ENCODE results near the gene RHAG. TPM values are rescaled to one million over a fixed set of nuclear protein-coding genes. Genes with fewer than 3 reads are reported as not detected.
"Not testable (repeated sequence)": the region's sequence is repeated elsewhere in the genome, so short reads cannot be mapped to it uniquely, and the experiment has no call there.

RHAG gene
- total RNA-seq, 3 donors from 2014 or later, result 0.22 to 0.32 TPM; not detected in 1

- Mint-ChIP-seq H3K27me3 (ENCODE audit: low read depth) (no peaks in the 10 kb centered on the region), H3K36me3 (ENCODE audit: insufficient read depth) (no peaks in the 10 kb centered on the region), H3K9me3 (no peaks in the 10 kb centered on the region), H3K4me1 (ENCODE audit: low read depth) (no peaks in the 10 kb centered on the region), H3K4me3 (no peak overlapping the region)
- no peak for DNase-seq
- no peak for ATAC-seq
These were observed 11.4 kb upstream of the RHAG start for GRCh38 chr6:49648036-49648435.

- no peaks in the 10 kb centered on the region for H3K4me1 Mint-ChIP-seq (ENCODE audit: low read depth)
- DNase-seq (no peak), ATAC-seq (no peak)
- H3K9me3 Mint-ChIP-seq, result no peaks in the 10 kb centered on the region
- no peak overlapping the region for H3K4me3 Mint-ChIP-seq
- H3K36me3 Mint-ChIP-seq (ENCODE audit: insufficient read depth), result no peaks in the 10 kb centered on the region
- no peaks in the 10 kb centered on the region for H3K27me3 Mint-ChIP-seq (ENCODE audit: low read depth)
These were observed 10.8 kb upstream of the RHAG start for GRCh38 chr6:49647476-49647875.

- Mint-ChIP-seq H3K9me3 (no peaks in the 10 kb centered on the region), H3K36me3 (ENCODE audit: insufficient read depth) (no peaks in the 10 kb centered on the region), H3K4me1 (ENCODE audit: low read depth) (no peaks in the 10 kb centered on the region), H3K27me3 (ENCODE audit: low read depth) (no peaks in the 10 kb centered on the region), H3K4me3 (no peak overlapping the region)
- DNase-seq, result no peak
- ATAC-seq, result no peak
These were observed 10.3 kb upstream of the RHAG start for GRCh38 chr6:49646942-49647341.

GRCh38 chr6:49646130-49646824 is 9.6 kb upstream of the RHAG start:
- no peaks in the 10 kb centered on the region for H3K9me3 Mint-ChIP-seq
- no peaks in the 10 kb centered on the region for H3K27me3 Mint-ChIP-seq (ENCODE audit: low read depth)
- no peaks in the 10 kb centered on the region for H3K4me1 Mint-ChIP-seq (ENCODE audit: low read depth)
- H3K36me3 Mint-ChIP-seq (ENCODE audit: insufficient read depth), result no peaks in the 10 kb centered on the region
- DNase-seq, result no peak
- no peak overlapping the region for H3K4me3 Mint-ChIP-seq
- no peak for ATAC-seq

- H3K36me3 Mint-ChIP-seq (ENCODE audit: insufficient read depth), result no peaks in the 10 kb centered on the region
- DNase-seq (no peak), ATAC-seq (no peak)
- no peaks in the 10 kb centered on the region for H3K9me3 Mint-ChIP-seq
- no peaks in the 10 kb centered on the region for H3K27me3 Mint-ChIP-seq (ENCODE audit: low read depth)
- no peaks in the 10 kb centered on the region for H3K4me1 Mint-ChIP-seq (ENCODE audit: low read depth)
- H3K4me3 Mint-ChIP-seq, result no peak overlapping the region
These were observed 8.5 kb upstream of the RHAG start for GRCh38 chr6:49645139-49645538.

GRCh38 chr6:49639177-49639817 is 2.7 kb upstream of the RHAG start:
- Mint-ChIP-seq H3K36me3 (ENCODE audit: insufficient read depth) (no peaks in the 10 kb centered on the region), H3K4me1 (ENCODE audit: low read depth) (no peaks in the 10 kb centered on the region), H3K27me3 (ENCODE audit: low read depth) (no peaks in the 10 kb centered on the region), H3K9me3 (no peaks in the 10 kb centered on the region), H3K4me3 (no peak overlapping the region)
- DNase-seq, result no peak
- ATAC-seq, result no peak

GRCh38 chr6:49637350-49637731 is 702 bp upstream of the RHAG start:
- no peaks in the 10 kb centered on the region for H3K4me1 Mint-ChIP-seq (ENCODE audit: low read depth)
- no peaks in the 10 kb centered on the region for H3K36me3 Mint-ChIP-seq (ENCODE audit: insufficient read depth)
- no peak for ATAC-seq
- no peak for DNase-seq
- no peaks in the 10 kb centered on the region for H3K9me3 Mint-ChIP-seq
- no peak overlapping the region for H3K4me3 Mint-ChIP-seq
- H3K27me3 Mint-ChIP-seq (ENCODE audit: low read depth), result no peaks in the 10 kb centered on the region

GRCh38 chr6:49635978-49636712 is 494 bp downstream of the RHAG start:
- no peaks in the 10 kb centered on the region for H3K27me3 Mint-ChIP-seq (ENCODE audit: low read depth)
- no peak overlapping the region for H3K4me3 Mint-ChIP-seq
- no peak for DNase-seq
- ATAC-seq, result no peak
- no peaks in the 10 kb centered on the region for H3K9me3 Mint-ChIP-seq
- H3K4me1 Mint-ChIP-seq (ENCODE audit: low read depth), result no peaks in the 10 kb centered on the region
- H3K36me3 Mint-ChIP-seq (ENCODE audit: insufficient read depth), result no peaks in the 10 kb centered on the region

GRCh38 chr6:49635480-49635879 is 1.2 kb downstream of the RHAG start:
- Mint-ChIP-seq H3K4me3 (no peak overlapping the region), H3K36me3 (ENCODE audit: insufficient read depth) (no peaks in the 10 kb centered on the region), H3K9me3 (no peaks in the 10 kb centered on the region), H3K4me1 (ENCODE audit: low read depth) (no peaks in the 10 kb centered on the region), H3K27me3 (ENCODE audit: low read depth) (no peaks in the 10 kb centered on the region)
- no peak for ATAC-seq
- no peak for DNase-seq

GRCh38 chr6:49634836-49635218 is 1.8 kb downstream of the RHAG start:
- Mint-ChIP-seq H3K27me3 (ENCODE audit: low read depth) (no peaks in the 10 kb centered on the region), H3K4me3 (no peak overlapping the region), H3K9me3 (peaks cover 3% of the 10 kb centered on the region), H3K4me1 (ENCODE audit: low read depth) (no peaks in the 10 kb centered on the region), H3K36me3 (ENCODE audit: insufficient read depth) (no peaks in the 10 kb centered on the region)
- DNase-seq, result no peak
- ATAC-seq, result no peak

- ATAC-seq, result no peak
- H3K36me3 Mint-ChIP-seq (ENCODE audit: insufficient read depth), result no peaks in the 10 kb centered on the region
- H3K4me3 Mint-ChIP-seq, result no peak overlapping the region
These were observed 2.4 kb downstream of the RHAG start for GRCh38 chr6:49634092-49634835.

GRCh38 chr6:49633541-49633940 is 3.1 kb downstream of the RHAG start:
- Mint-ChIP-seq H3K27me3 (ENCODE audit: low read depth) (no peaks in the 10 kb centered on the region), H3K4me1 (ENCODE audit: low read depth) (no peaks in the 10 kb centered on the region), H3K4me3 (no peak overlapping the region), H3K9me3 (peaks cover 3% of the 10 kb centered on the region), H3K36me3 (ENCODE audit: insufficient read depth) (no peaks in the 10 kb centered on the region)
- DNase-seq (no peak), ATAC-seq (no peak)

More at GRCh38 chr6:49634092-49634835, 2.4 kb downstream of the RHAG start:
- no peaks in the 10 kb centered on the region for H3K4me1 Mint-ChIP-seq (ENCODE audit: low read depth)
- H3K27me3 Mint-ChIP-seq (ENCODE audit: low read depth), result no peaks in the 10 kb centered on the region
- no peak for DNase-seq
- H3K9me3 Mint-ChIP-seq, result peaks cover 3% of the 10 kb centered on the region

GRCh38 chr6:49632727-49633126 is 3.9 kb downstream of the RHAG start:
- Mint-ChIP-seq H3K9me3 (peaks cover 3% of the 10 kb centered on the region), H3K27me3 (ENCODE audit: low read depth) (no peaks in the 10 kb centered on the region), H3K36me3 (ENCODE audit: insufficient read depth) (no peaks in the 10 kb centered on the region), H3K4me3 (no peak overlapping the region), H3K4me1 (ENCODE audit: low read depth) (no peaks in the 10 kb centered on the region)
- no peak for ATAC-seq
- DNase-seq, result no peak

GRCh38 chr6:49629485-49630088 is 7.1 kb downstream of the RHAG start:
- not testable (repeated sequence) for ATAC-seq; H3K27me3 Mint-ChIP-seq (ENCODE audit: low read depth); H3K4me3 Mint-ChIP-seq; DNase-seq; H3K36me3 Mint-ChIP-seq (ENCODE audit: insufficient read depth); H3K4me1 Mint-ChIP-seq (ENCODE audit: low read depth); H3K9me3 Mint-ChIP-seq

Data from activated T-cell treated with anti-CD3 and anti-CD28 coated beads, Interleukin-2, amount 50 U/mL, for 4 hours (primary cell).